PC-9 (cell line): ENCODE measurements around the gene MICU2.

Experiments
- CTCF ChIP-seq: fragments of 200-600 bp; sonication (generic); conservative IDR thresholded peaks from 2 replicates; pipeline ENCODE4 v1.6.1; 2017; ENCODE audit warnings: mixed run types, antibody characterized with exemption, mild to moderate bottlenecking, moderate library complexity
- EZH2 ChIP-seq: fragments of 200-600 bp; sonication (generic); IDR thresholded peaks from 2 replicates; pipeline ENCODE4 v1.8.0; 2017; ENCODE audit warnings: antibody characterized with exemption, low read depth

- TF ChIP-seq CTCF: no peak
- TF ChIP-seq EZH2: no peak
Measured at GRCh38 chr13:21594715-21595545, 9.0 kb downstream of the MICU2 start.
